ENCODE measurements around the gene MFSD6. TPM values are rescaled to one million over a fixed set of nuclear protein-coding genes. Genes with fewer than 3 reads are reported as not detected.

The MFSD6 gene
- total and polyA plus RNA-seq, 2 of the 8 experiments (the other 6 are each of a cell fraction or from before 2014, with no cell fraction given): 1.8 to 5.1 TPM

DNA sequence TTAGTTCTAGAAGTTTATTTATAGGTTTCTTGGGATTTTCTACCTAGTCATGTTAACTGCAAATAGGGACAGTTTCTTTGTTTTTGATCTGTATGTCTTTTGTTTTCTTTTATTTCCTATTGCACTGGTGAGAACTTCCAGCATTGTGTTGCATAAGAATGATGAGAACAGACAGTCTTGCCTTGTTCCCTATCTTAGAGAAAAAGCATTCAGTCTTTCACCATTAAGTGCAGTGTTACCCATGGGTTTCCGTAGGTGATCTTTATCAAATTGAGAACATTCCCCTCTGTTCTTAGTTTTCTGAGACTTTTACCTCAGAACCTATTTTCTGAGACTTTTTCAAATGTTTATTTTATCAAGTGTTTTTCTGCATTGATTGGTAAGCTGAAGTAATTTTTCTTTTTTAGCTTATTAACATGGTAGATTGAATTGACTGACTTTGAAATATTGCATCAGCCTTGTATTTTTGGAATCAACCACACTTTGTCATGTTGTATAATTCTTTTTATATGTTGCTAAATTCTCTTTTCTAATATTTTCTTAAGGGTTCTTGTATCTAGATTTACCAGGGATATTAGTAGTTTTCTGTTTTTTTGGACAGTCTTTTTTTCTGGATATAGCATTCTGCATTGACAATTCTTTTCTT is 17.2 kb downstream of the MFSD6 start (continued):
- no peak for TF ChIP-seq FOSL1 (IDR thresholded peaks at IDR 0.05; ENCODE audit: insufficient read depth, low read depth, low read length)
- TF ChIP-seq NANOG (IDR thresholded peaks at IDR 0.05; ENCODE audit: insufficient read depth, low read depth, low read length, poor library complexity, severe bottlenecking): no peak
- TF ChIP-seq GTF2F1 (IDR thresholded peaks at IDR 0.05; ENCODE audit: borderline replicate concordance, low read depth, low read length): no peak
- TF ChIP-seq RBBP5 (IDR thresholded peaks at IDR 0.05; ENCODE audit: borderline replicate concordance, low read depth, low read length): no peak
- TF ChIP-seq SP1 (IDR thresholded peaks at IDR 0.05; ENCODE audit: low read depth, low read length): no peak
- no peak for TF ChIP-seq MAFK (IDR thresholded peaks at IDR 0.05; ENCODE audit: low read depth, low read length)
